HEK293T (cell line): Measurements from ENCODE around the gene THSD4.

Experiments used
- BHLHE40 ChIP-seq: fragments of 450-650 bp; IDR thresholded peaks from 2 replicates; pipeline ENCODE4 v1.6.1; 2016; ENCODE audit warnings: mild to moderate bottlenecking, moderate library complexity, borderline replicate concordance
- ELF4 ChIP-seq: fragments of 450-650 bp; IDR thresholded peaks from 2 replicates; pipeline ENCODE4 v1.6.1; 2017; ENCODE audit warnings: antibody characterized with exemption
- FOXK2 ChIP-seq: fragments of 450-650 bp; IDR thresholded peaks from 2 replicates; pipeline ENCODE4 v1.6.1; 2016; ENCODE audit warnings: mild to moderate bottlenecking
- FOXM1 ChIP-seq: fragments of 450-650 bp; IDR thresholded peaks from 2 replicates; pipeline ENCODE4 v1.6.1; 2017; ENCODE audit warnings: mild to moderate bottlenecking, borderline replicate concordance
- L3MBTL2 ChIP-seq: fragments of 450-650 bp; conservative IDR thresholded peaks from 2 replicates; pipeline ENCODE4 v1.6.1; 2016; ENCODE audit warnings: mild to moderate bottlenecking
- LEF1 ChIP-seq: fragments of 450-650 bp; IDR thresholded peaks from 2 replicates; pipeline ENCODE4 v1.6.1; 2017; ENCODE audit warnings: mild to moderate bottlenecking, borderline replicate concordance
- NFRKB ChIP-seq: fragments of 450-650 bp; IDR thresholded peaks from 2 replicates; pipeline ENCODE4 v1.6.1; 2016; ENCODE audit warnings: mild to moderate bottlenecking, moderate library complexity
- SP1 ChIP-seq: fragments of 450-650 bp; IDR thresholded peaks from 2 replicates; pipeline ENCODE4 v1.6.1; 2017
- SUZ12 ChIP-seq: fragments of 450-650 bp; IDR thresholded peaks from 2 replicates; pipeline ENCODE4 v1.6.1; 2016; ENCODE audit warnings: mild to moderate bottlenecking
- TARDBP ChIP-seq: fragments of 450-650 bp; IDR thresholded peaks from 2 replicates; pipeline ENCODE4 v1.6.1; 2016

- TF ChIP-seq SUZ12 (no peak), SP1 (no peak), FOXM1 (no peak), ELF4 (no peak), TARDBP (no peak), FOXK2 (no peak), LEF1 (no peak), NFRKB (no peak), L3MBTL2 (no peak), BHLHE40 (no peak)
These were observed 357.3 kb downstream of the THSD4 start for GRCh38 chr15:71472566-71472965.
